K562 (cell line): Measurements from ENCODE around the gene FAM83D. TPM values are rescaled to one million over a fixed set of nuclear protein-coding genes. Genes with fewer than 3 reads are reported as not detected.

Experiments used
- ATAC-seq: fragments of 200-7000 bp; cut with Tn5 transposase; 3 replicates; pipeline ENCODE4 v1.9.1; 2020; ENCODE audit warnings: moderate library complexity
- BruUV-seq: library from RNA; stranded (reverse); fragments of 400-500 nt; replicated peaks from 2 replicates; lab custom pipeline; 2021; lab: Mats Ljungman, UMichigan
- CTCF ChIA-PET: fragments of 300-600 bp; formaldehyde crosslinking; extraction: SDS; loops from one replicate; lab custom pipeline; 2021; ENCODE audit warnings: low intra/inter-chr PET ratio; lab: Yijun Ruan, JAX
- POLR2A ChIA-PET: fragments of 300-600, 350-650 bp; sonication (Branson Sonifier 250); formaldehyde crosslinking; extraction: SDS; loops from one replicate; lab custom pipeline; 2021; ENCODE audit warnings: antibody characterized with exemption, inconsistent platforms; lab: Yijun Ruan, JAX
- DNase-seq, 4 experiments: peaks; one replicate each; pipeline versions ENCODE4 v3.0.0 to v3.0.0-alpha.2; 2011 to 2018; ENCODE audit warnings: low spot score in 3 of 4, mixed read lengths in 3 of 4; ENCODE audit errors: extremely low read depth in 1 of 4
- FAIRE-seq: peaks from 2 replicates; lab custom pipeline; 2011; peaks lifted over from hg19 to GRCh38; lab: Jason Lieb, UNC
- H2AFZ ChIP-seq: 2 replicates; pipeline ENCODE4 v1.6.0; 2011; ENCODE audit warnings: low read depth, low read length, control low read depth, inconsistent platforms
- H3K27ac ChIP-seq: fragments of 200-600 bp; 3 replicates; pipeline ENCODE4 v1.8.0; 2011; ENCODE audit warnings: low read depth, mild to moderate bottlenecking, control low read depth, inconsistent platforms, low read length, moderate library complexity, mixed read lengths; ENCODE audit errors: extremely low read depth
- H3K27me3 ChIP-seq, 2 experiments: fragments of 300-600 bp in 1 of 2; 2 replicates in 1 of 2; 3 replicates in 1 of 2; pipeline versions ENCODE4 v1.6.0 to v1.8.0; 2011; ENCODE audit warnings: inconsistent platforms in 2 of 2, low read length in 2 of 2, mild to moderate bottlenecking in 1 of 2, mixed read lengths in 1 of 2, moderate library complexity in 1 of 2; ENCODE audit not compliant: control insufficient read depth in 2 of 2, insufficient read depth in 2 of 2
- H3K36me3 ChIP-seq: fragments of 300-600 bp; 3 replicates; pipeline ENCODE4 v1.8.0; 2011; ENCODE audit warnings: mild to moderate bottlenecking, low read length, inconsistent platforms; ENCODE audit not compliant: control insufficient read depth, insufficient read depth
- H3K4me1 ChIP-seq, 2 experiments: fragments of 200-600 bp in 1 of 2; replicated peaks in 1 of 2; 2 replicates in 1 of 2; 3 replicates in 1 of 2; pipeline versions ENCODE4 v1.5.1 to v1.8.0; 2011; ENCODE audit warnings: inconsistent platforms in 2 of 2, low read length in 2 of 2, mild to moderate bottlenecking in 1 of 2, mixed read lengths in 1 of 2, moderate library complexity in 1 of 2; ENCODE audit not compliant: control insufficient read depth in 2 of 2, insufficient read depth in 2 of 2
- H3K4me2 ChIP-seq: 2 replicates; pipeline ENCODE4 v1.6.1; 2011; ENCODE audit warnings: low read length, control low read depth, inconsistent platforms, mixed read lengths; ENCODE audit not compliant: insufficient read depth
- H3K4me3 ChIP-seq: fragments of 200-600 bp; sonication (generic), shearing (Covaris generic); 2 replicates; pipeline ENCODE4 v1.5.1; 2016; ENCODE audit warnings: control low read depth, inconsistent platforms
- H3K79me2 ChIP-seq: fragments of 200-600 bp; 3 replicates; pipeline ENCODE4 v1.8.0; 2011; ENCODE audit warnings: low read length, inconsistent platforms; ENCODE audit not compliant: control insufficient read depth, insufficient read depth
- H3K9ac ChIP-seq, 2 experiments: 2 replicates each; pipeline versions ENCODE4 v1.6.0 to v1.6.1; 2011; ENCODE audit warnings: low read depth in 2 of 2, low read length in 2 of 2, control low read depth in 1 of 2, inconsistent platforms in 1 of 2, mild to moderate bottlenecking in 1 of 2, mixed read lengths in 1 of 2; ENCODE audit not compliant: insufficient read depth in 1 of 2
- H3K9me1 ChIP-seq: one replicate; pipeline ENCODE4 v1.6.0; 2011; ENCODE audit warnings: inconsistent platforms, mild to moderate bottlenecking, low read length, moderate library complexity; ENCODE audit not compliant: control insufficient read depth, insufficient read depth
- H3K9me3 ChIP-seq: replicated peaks from 2 replicates; pipeline ENCODE4 v1.5.1; 2011; ENCODE audit warnings: low read depth, low read length, inconsistent platforms; ENCODE audit not compliant: control insufficient read depth, insufficient read depth
- H4K20me1 ChIP-seq: replicated peaks from 2 replicates; pipeline ENCODE4 v1.6.1; 2011; ENCODE audit warnings: low read length, inconsistent platforms, mixed read lengths; ENCODE audit not compliant: control insufficient read depth, insufficient read depth
- AFF1 ChIP-seq, 2 experiments: fragments of 450-650 bp; IDR thresholded peaks; 2 replicates each; pipeline ENCODE4 v1.6.1; 2018; ENCODE audit warnings: mild to moderate bottlenecking in 2 of 2, low read depth in 1 of 2; ENCODE audit not compliant: partially characterized antibody in 2 of 2
- ARID4B ChIP-seq: sonication (generic); formaldehyde crosslinking; IDR thresholded peaks from 2 replicates; pipeline ENCODE4 v1.8.0; 2022; ENCODE audit warnings: mild to moderate bottlenecking, missing genetic modification reagents
- CXXC5 ChIP-seq: fragments of 250-450 bp; sonication (Bioruptor Pico); IDR thresholded peaks from 2 replicates; pipeline ENCODE4 v1.8.0; 2022; ENCODE audit warnings: inconsistent platforms, mild to moderate bottlenecking, moderate library complexity
- HDAC3 ChIP-seq: fragments of 450-650 bp; IDR thresholded peaks from 2 replicates; pipeline ENCODE4 v1.6.1; 2018; ENCODE audit warnings: borderline replicate concordance, mild to moderate bottlenecking, moderate library complexity; ENCODE audit not compliant: partially characterized antibody
- KAT2B ChIP-seq: IDR thresholded peaks from one replicate; pipeline ENCODE4 v1.6.1; 2012; ENCODE audit warnings: low read depth, mild to moderate bottlenecking, control low read depth, inconsistent platforms, low read length, moderate library complexity
- MIER1 ChIP-seq: fragments of 450-650 bp; IDR thresholded peaks from 2 replicates; pipeline ENCODE4 v1.6.1; 2016; ENCODE audit warnings: antibody characterized with exemption, mild to moderate bottlenecking, low read depth
- RB1 ChIP-seq: fragments of 450-650 bp; IDR thresholded peaks from 2 replicates; pipeline ENCODE4 v1.6.1; 2017; ENCODE audit warnings: low read depth, mild to moderate bottlenecking
- RCOR1 ChIP-seq, 2 experiments: IDR thresholded peaks; 2 replicates each; pipeline ENCODE4 v1.6.1; 2012; ENCODE audit warnings: low read depth in 2 of 2, low read length in 2 of 2, borderline replicate concordance in 1 of 2, improper control_type of control experiment in 1 of 2
- SIX5 ChIP-seq, 2 experiments: IDR thresholded peaks; 2 replicates each; pipeline ENCODE4 v1.6.1; 2011; ENCODE audit warnings: low read length in 2 of 2, borderline replicate concordance in 1 of 2, low read depth in 1 of 2, mild to moderate bottlenecking in 1 of 2, moderate library complexity in 1 of 2; ENCODE audit not compliant: insufficient read depth in 1 of 2
- TEAD1 ChIP-seq, 2 experiments: fragments of 450-650 bp in 1 of 2; sonication (generic) in 1 of 2; formaldehyde crosslinking; IDR thresholded peaks; 2 replicates each; pipeline versions ENCODE4 v1.4.0 to v1.8.0; 2020 to 2022; ENCODE audit warnings: mild to moderate bottlenecking in 2 of 2, missing genetic modification reagents in 1 of 2
- ZNF174 ChIP-seq: fragments of 250-450 bp; sonication (Bioruptor Pico); IDR thresholded peaks from 2 replicates; pipeline ENCODE4 v1.4.0; 2020; ENCODE audit warnings: mild to moderate bottlenecking
- ZNF511 ChIP-seq: sonication (generic); formaldehyde crosslinking; IDR thresholded peaks from 2 replicates; pipeline ENCODE4 v1.8.0; 2022; ENCODE audit warnings: mild to moderate bottlenecking, missing genetic modification reagents
- WGBS: fragments of 100-300 bp; shearing (Covaris generic); methylation state at CpG from one replicate; pipeline ENCODE4 v1.1.6; 2016; ENCODE audit warnings: low coverage, mixed read lengths; ENCODE audit not compliant: insufficient coverage; ENCODE audit errors: missing lambda C conversion rate; 5-methylcytosine and 5-hydroxymethylcytosine counted together
- in situ Hi-C: fragments of 300-500 bp; cut with MboI; formaldehyde crosslinking; loops from 4 replicates; pipeline ENCODE4 v1.15.0; 2018; ENCODE audit warnings: inconsistent platforms, mixed read lengths
- intact Hi-C: fragments of 100-400 bp; cut with micrococcal nuclease; formaldehyde crosslinking; loops from 2 replicates; pipeline ENCODE4 v1.14.2; 2022
- polyA plus RNA-seq, 8 experiments: library from polyadenylated mRNA; depleted of rRNA in 4 of 8; stranded (reverse) in 5 of 8; unstranded in 3 of 8; fragments of >200 nt; fragmentation: Nextera tagmentation in 2 of 8; fragmentation: Illumina TruSeq in 1 of 8; extraction: Ambion mirVana in 2 of 8; extraction: Trizol in 1 of 8; gene quantifications; 2 replicates each; pipeline versions ENCODE4 v1.2.1 to v1.2.3, GENCODE V29; 2011 to 2014; ENCODE audit warnings: inconsistent platforms in 1 of 8, missing spikeins in 1 of 8
- total RNA-seq, 7 experiments: library from RNA; depleted of rRNA in 6 of 7; stranded (reverse); fragments of >200 nt in 6 of 7; fragmentation: Illumina TruSeq in 2 of 7; extraction: Trizol in 2 of 7; gene quantifications; 2 replicates each; pipeline versions ENCODE4 v1.2.1 to v1.2.3, GENCODE V29; 2011 to 2021; ENCODE audit warnings: low replicate concordance in 1 of 7

The FAM83D gene
- total and polyA plus RNA-seq, 9 of the 15 experiments (the other 6 are each of a cell fraction or from before 2014, with no cell fraction given), result 8.2 to 66.1 (median 43.5) TPM

GRCh38 chr20:38878866-38879265 lies 47.4 kb upstream of the FAM83D start:
- Histone ChIP-seq H4K20me1 (peaks cover 14% of the 10 kb centered on the region), H3K4me2 (no peak overlapping the region), H3K9me1 (no peaks in the 10 kb centered on the region), H3K36me3 (no peaks in the 10 kb centered on the region), H3K79me2 (no peaks in the 10 kb centered on the region), H3K9me3 (no peaks in the 10 kb centered on the region), H3K4me1 (peaks cover 10 to 19% of the 10 kb centered on the region in 2 experiments), H2AFZ (no peak overlapping the region), H3K4me3 (no peak overlapping the region), H3K9ac (no peak overlapping the region), H3K27ac (no peak overlapping the region), H3K27me3 (peaks cover 2 to 16% of the 10 kb centered on the region in 2 experiments; a peak in 1 of 5 replicates)
- POLR2A ChIA-PET, result interaction anchor here (0.6 to 1.1 kb wide), 2 partner anchors 13 to 18 kb away, joined by 3 to 4 read pairs; no protein-coding TSS in a partner anchor
- in situ Hi-C loops (no loop called here), intact Hi-C loops (no loop called here)
- peak; percentile 82 for ATAC-seq
- CTCF ChIA-PET, result no interaction called here
- DNase-seq, result peak in 3 of 4 experiments; percentile 29 to 64 (median 50)
- 1% methylated on average over 9 of the region's 9 CpGs for WGBS
- FAIRE-seq, result no peak
- no TSS peak for BruUV-seq
- no peak for TF ChIP-seq HDAC3
- TF ChIP-seq MIER1, result peak; percentile 91
- TF ChIP-seq ARID4B (CRISPR knock-in tag), result peak; percentile 61
- no peak for TF ChIP-seq KAT2B
- 0 out of 2 replicates have a peak, but pooled peaks have one; percentile 20 for TF ChIP-seq RB1
- no peak for TF ChIP-seq SIX5 (IDR thresholded peaks at IDR 0.05; ENCODE audit: borderline replicate concordance in 1 of 2, insufficient read depth in 1 of 2, low read depth in 1 of 2, low read length in 2 of 2)
- no peak for TF ChIP-seq ZNF174
- TF ChIP-seq CXXC5 (CRISPR knock-in tag), result peak; percentile 57
- peak in 1 of 2 experiments; percentile 30; a peak in 1 of 4 replicates for TF ChIP-seq TEAD1 (CRISPR knock-in tag; IDR thresholded peaks at IDR 0.05)
- peak; percentile 68; the same call in 1 of the 2 replicates for TF ChIP-seq ZNF511 (CRISPR knock-in tag)
- TF ChIP-seq AFF1 (IDR thresholded peaks at IDR 0.05; ENCODE audit: low read depth in 1 of 2, partially characterized antibody in 2 of 2), result peak in 1 of 2 experiments; percentile 77
- TF ChIP-seq RCOR1 (IDR thresholded peaks at IDR 0.05; ENCODE audit: borderline replicate concordance in 1 of 2, low read depth in 2 of 2, low read length in 2 of 2), result peak in 1 of 2 experiments; percentile 43; a peak in 1 of 4 replicates
